GM19193 (cell line): ENCODE data around the gene ANO4.

Source experiments
- POLR2A ChIP-seq: IDR thresholded peaks from 4 replicates; pipeline ENCODE4 v1.6.1; 2011; ENCODE audit not compliant: insufficient read depth, insufficient read length; ENCODE audit errors: extremely low read depth

Gene ANO4

DNA sequence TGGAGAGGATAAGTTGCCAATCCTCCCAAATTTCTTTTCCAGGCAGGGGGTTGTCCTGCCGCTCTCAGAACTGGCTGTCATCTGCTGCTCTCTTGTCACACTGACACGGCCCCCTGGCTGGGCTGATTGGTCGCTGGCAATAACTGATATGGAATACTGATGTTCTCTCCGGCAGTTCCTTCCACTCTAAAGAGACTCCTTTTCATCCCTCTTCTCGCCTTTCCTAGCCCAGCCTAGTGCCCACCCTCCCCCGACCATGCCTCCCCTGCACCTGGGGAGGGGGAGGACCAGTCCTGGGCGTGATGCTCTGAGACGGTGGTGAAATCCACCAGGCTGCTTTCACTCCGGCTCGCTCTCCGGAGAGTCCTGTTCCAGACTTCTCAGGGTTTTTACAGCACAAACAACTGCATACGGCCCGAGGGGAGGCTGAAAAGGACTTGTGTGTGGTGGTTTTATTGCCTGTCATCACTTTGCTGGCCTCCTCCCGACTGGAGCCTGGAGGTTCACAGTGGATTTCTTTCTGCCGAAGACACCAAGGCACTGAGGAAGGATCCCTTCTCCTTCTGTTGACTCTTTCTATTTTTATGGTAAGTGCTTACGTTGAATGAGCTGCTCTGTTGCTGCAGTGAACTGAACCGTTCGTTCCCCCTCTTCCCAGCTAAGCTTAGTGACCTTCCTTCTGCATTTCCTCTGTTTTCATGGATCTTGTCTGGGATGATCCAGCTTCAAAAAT is at the start of gene ANO4:
Gene ANO4 (plus strand): TSS at position 336 of the 733 bp plus-strand sequence. CDS start 107,010 bp downstream, outside the sequence.
- TF ChIP-seq POLR2A = no peak

DNA sequence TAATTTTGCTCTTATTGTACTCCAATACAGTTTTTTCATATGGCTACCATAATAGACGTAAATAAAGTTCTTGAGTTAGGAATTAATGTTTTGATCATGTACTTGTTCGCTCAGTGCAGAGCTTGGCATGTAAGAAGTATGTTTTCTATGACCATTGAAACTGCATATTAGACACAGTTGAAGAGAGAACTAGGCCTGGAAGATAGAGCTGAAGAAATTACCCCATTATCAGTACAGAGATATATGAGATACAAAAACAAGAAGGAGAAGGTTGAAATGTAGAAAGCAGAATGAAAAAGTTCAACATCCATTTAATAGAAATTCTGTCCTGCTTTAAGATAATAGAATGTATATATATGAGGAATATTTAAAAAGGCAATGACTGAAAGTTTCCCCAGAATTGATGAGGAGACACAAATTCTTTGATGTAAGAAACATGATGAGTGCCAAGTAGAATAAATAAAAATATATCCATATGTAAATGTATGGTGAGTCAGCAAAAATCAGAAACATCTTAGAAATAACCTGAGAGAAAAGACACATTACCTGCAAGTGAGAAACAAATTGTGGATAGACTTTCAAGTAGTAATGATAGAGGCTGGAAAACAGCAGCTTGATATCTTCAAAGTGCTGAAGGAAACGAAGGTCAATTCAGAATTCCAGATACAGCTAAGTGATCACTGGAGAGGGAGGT is 49.1 kb upstream of the ANO4 start:
- TF ChIP-seq POLR2A = no peak

DNA sequence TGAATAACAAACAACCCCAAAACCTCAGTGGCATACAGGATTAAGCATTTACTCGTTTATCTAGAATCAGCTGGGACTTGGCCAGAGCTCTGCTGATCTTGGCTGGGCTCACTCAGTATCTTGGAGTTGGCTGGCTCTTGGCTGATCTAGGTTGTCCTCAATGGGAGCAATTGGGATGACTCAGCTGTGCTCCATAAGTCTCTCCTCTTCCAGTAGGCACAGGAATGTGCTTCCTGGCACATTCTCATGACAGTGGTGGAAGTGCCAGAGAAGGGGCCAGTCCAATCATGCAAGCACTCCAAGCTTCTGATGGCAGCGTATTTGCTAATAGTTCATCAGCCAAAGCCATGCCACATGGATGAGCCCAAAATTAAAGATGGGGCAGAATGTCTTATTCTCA is 41.7 kb upstream of the ANO4 start:
- TF ChIP-seq POLR2A = no peak

DNA sequence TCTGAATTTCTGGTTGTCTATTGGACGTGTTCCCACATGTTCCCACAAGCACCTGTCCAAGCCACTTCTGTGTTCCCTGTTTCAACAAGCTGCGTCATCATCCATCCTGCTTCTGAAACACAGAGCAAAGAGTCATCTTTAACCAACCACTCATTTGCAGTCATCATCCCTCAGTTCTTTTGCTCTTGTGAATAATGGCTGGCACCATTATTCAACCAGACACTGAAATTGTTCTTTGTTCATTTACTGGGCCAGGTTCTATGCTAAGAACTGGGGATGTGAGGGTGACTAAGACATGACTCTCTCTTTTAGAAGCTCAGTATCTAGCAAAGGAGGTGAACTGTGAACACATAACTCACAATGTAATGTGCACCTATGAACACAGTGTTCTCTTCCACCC is 40.7 kb upstream of the ANO4 start:
- TF ChIP-seq POLR2A = no peak

DNA sequence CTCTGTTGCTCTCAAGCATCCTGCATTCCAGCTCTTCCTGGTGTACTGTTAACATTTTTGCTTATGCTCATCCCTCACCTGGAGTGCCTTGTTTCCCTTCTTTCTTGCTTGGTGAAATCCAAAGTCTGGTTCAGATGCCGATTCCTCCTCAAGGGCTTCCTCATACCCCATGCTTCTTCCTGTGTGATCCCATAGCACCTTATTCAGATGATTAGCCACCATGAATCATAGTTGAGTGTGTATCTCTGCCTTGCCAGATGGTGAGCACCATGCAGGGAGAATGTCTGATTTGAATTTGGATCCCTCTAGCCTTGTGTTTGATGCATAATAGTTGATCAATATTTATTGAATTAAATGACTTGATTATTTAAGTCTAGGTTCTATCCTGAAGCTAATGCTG is 39.4 kb upstream of the ANO4 start:
- TF ChIP-seq POLR2A = no peak

DNA sequence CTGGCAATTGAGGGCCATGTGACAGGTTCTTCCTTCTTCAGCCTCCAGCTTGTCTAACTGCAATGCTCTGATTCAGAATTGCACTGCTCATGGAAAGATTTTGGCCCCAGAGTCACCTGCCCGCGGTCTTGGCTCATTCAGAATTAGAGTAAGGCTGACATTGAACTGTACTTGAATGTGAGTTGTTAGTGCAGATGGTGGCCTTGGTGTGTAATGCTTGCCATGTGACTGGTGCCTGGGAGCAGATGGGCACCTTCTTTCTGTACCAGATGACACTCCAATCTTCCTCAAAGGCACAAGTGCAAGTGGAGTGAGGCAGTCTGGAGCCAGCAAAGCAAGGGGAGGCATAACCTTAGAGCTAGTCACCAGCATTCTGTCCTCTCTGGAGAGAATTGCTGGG is 36.5 kb upstream of the ANO4 start:
- no peak for TF ChIP-seq POLR2A

DNA sequence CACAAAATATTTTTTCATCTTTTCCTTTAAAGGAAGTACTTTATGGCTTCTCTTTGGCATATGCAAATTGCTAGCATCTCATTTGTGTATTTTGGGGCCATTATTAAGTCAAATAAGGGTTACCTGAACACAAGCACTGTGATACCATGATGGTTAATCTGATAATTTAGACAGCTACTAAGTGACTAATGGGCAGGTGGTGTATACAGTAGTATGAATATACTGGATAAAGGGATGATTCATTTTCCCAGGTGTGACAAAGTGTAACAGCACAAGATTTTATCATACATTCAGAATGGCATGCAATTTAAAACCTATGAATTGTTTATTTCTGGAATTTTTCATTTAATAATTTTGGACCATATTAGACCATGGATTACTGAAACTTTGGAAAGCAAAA is 27.2 kb upstream of the ANO4 start:
- TF ChIP-seq POLR2A = no peak

DNA sequence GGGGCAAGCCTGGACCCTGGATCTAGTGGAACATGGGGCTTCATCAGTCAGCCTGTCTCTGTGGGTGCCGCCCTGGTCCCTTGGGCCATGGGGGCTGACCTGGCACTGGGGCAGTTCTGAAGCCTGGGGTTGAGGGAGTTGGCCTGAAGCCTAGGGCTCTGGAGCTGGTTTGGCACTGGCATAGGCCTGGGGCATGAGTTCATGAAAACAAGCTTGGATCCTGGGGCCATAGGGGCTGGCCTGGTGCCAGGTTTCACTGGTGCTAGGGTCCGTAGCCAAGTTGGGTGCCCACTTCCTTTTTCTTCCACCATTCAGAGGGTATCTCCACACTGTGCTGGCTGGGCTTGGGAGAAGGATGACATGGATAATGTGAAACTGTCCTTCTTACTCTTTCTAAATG is 26.6 kb upstream of the ANO4 start:
- TF ChIP-seq POLR2A = no peak

DNA sequence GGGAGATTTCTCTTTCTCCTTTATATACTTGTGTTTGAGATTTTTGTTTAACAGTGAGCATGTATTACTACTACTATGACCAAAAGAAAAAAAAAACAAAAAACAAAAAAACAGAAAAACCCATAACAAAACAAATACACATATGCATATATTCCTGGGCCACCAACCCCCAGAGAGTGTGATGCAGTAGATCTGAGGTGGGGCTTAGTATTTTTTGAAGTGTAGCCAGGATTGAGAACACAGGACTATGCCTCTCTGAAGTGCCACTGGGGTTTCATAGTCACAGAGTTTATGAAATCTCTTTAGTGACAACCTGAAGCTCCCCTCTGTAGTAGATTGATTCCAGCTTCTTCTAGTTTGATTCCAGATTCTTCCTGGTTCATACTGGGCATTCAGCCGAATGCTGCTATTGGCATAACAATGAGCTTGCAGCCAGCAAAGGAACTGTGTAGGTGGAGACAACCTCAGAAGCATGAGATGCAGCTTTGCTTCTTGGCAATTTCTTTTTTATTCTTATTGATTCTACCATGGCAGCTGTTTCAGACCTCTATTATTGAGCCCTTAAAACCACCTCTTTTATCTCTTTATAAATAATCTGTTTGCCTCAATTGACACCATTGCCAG is 15.5 kb upstream of the ANO4 start:
- no peak for TF ChIP-seq POLR2A

DNA sequence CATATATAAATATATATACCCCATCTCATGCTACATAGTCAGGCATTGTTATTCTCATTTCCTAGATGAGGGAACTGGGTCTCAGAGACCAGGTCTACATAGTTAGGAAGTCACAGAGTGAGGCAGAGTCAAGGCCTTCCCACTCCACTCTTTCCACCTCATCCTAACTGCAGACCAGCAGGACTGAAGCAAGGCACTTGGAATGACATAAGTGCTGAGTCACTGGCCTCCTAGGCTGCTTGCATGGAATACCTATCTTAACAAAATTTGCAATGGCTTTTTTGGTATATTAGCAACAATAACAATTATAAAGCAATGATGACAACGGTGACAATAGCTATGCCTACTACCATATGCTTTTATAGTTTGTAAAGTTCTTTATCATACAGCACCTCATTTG is 5.4 kb upstream of the ANO4 start:
- no peak for TF ChIP-seq POLR2A

DNA sequence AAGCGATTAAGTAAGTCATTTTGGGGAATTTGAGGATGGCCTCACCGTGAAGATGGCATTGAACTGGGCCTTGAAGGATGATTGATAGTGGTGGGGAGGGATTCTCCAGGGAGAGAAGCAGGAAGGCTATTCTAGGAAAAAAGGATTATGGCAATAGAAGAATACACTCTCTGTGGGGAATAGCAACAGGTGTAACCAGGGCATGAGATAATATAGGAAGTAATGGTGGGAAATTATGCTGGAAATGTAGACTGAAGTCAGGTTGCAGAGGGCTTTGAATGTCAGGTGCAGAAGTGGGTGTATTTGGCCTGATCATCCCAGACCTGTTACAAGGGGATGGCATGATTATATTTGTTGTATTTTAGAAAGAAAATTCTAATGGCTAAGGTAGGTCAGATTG is 4.6 kb upstream of the ANO4 start:
- no peak for TF ChIP-seq POLR2A

DNA sequence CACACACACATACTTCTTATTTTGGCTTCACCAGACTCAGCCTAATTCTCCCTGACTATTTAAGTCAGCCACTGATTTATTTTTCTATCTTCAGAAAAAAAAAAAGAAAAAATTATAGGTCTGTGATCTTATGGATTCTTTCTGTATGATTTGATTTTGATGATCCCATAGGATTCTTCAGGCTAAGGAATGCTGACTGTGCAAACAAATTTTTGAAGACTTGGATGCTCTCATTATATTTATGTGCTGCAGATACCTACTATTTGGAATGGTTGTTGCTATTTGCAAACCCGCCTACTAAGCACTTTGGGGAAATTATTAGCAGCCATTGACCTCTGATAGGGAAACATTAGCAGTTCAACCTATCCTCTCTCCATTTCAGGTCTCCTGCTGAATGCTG is 4.0 kb upstream of the ANO4 start:
- no peak for TF ChIP-seq POLR2A

DNA sequence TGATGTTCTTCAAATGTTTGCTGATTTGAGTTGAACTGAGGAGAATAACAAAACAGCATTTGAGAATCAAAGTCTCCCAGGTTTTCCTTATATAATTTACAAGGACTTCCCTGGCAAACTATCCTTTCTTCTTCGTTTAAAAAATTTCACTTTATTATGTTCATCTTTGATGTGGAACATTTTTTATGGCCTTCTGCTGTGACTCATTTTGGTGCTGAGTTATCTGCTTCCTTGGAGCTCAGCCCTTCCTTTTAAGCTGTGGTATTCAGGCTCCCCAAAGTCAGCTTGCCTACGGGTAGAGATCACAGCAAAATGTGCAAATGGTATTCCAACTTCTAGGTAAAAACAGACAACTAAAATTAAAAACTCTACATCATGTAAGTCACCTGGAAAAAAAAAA is 1.4 kb upstream of the ANO4 start:
- no peak for TF ChIP-seq POLR2A

DNA sequence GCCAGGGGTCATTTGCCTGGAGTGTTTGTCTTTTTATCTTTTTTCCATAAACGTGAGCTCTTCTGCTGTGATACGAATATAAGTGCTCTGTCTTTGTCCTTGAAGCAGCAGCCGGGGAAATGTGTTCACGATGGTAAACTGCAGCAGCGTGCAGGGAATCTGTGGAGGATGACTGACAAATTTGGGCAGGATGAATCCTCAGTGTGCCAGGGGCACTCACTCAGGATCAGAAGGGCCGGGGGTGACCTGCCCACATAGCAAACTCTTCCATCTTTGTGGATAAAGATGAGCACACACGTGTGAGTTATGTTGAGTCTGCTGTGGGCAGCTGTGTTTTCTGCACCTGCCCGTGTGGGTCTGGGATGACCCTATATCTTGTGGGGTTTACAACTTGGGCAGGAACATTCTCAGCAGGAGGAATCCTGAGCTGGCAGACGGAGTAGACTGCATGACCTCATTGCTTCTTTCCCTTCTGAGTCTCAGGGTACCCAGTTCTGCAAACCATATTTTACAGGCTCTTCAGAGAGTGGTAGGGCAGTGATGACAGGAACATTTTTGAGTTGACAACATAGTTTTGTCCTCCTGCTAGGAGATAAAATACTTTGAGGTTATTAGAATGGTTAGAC is 711 bp downstream of the ANO4 start:
- TF ChIP-seq POLR2A = no peak

DNA sequence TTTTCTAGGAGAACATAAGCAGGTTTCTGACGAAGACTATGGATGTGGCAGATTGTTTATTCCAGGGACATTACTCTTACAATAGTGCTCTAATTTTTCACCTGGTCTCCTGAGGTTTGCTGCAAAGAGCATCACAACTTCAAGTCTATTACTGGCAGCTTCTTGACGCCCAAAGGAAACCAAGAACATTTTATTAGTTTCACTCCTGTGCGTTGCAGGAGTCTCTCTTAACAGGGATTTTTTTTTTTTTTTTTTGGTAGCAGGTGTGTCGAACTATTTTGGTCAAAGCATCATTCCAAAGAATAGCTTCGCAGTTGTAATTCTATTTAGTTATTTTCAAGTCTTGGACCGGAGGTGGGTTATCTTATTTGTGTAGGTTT is 1.2 kb downstream of the ANO4 start:
- no peak for TF ChIP-seq POLR2A
